Effector memory CD4-positive, alpha-beta T cell (primary cell): ENCODE results near the gene TMEM117.

Experiments
- DNase-seq, 3 donors: peaks; one replicate each; pipeline ENCODE4 v3.0.0-alpha.2; 2020
- H3K27ac ChIP-seq: 2 replicates; pipeline ENCODE4 v1.7.0; 2013; ENCODE audit warnings: mild to moderate bottlenecking, low read length, moderate library complexity; ENCODE audit not compliant: insufficient read depth, poor library complexity, severe bottlenecking
- H3K27me3 ChIP-seq: replicated peaks from 2 replicates; pipeline ENCODE4 v1.7.0; 2013; ENCODE audit warnings: mild to moderate bottlenecking, low read length; ENCODE audit not compliant: insufficient read depth, control insufficient read depth, poor library complexity, severe bottlenecking
- H3K36me3 ChIP-seq: 2 replicates; pipeline ENCODE4 v1.7.0; 2013; ENCODE audit warnings: mild to moderate bottlenecking, low read length, moderate library complexity; ENCODE audit not compliant: control insufficient read depth, insufficient read depth
- H3K4me1 ChIP-seq: 2 replicates; pipeline ENCODE4 v1.7.0; 2013; ENCODE audit warnings: low read length, mild to moderate bottlenecking; ENCODE audit not compliant: control insufficient read depth, insufficient read depth, poor library complexity, severe bottlenecking
- H3K4me3 ChIP-seq: 2 replicates; pipeline ENCODE4 v1.7.0; 2013; ENCODE audit warnings: low read length, low read depth, mild to moderate bottlenecking; ENCODE audit not compliant: insufficient read depth, poor library complexity, severe bottlenecking
- H3K9me3 ChIP-seq: 2 replicates; pipeline ENCODE4 v1.7.0; 2013; ENCODE audit warnings: mild to moderate bottlenecking, low read length, moderate library complexity; ENCODE audit not compliant: control insufficient read depth

TMEM117 gene

DNA sequence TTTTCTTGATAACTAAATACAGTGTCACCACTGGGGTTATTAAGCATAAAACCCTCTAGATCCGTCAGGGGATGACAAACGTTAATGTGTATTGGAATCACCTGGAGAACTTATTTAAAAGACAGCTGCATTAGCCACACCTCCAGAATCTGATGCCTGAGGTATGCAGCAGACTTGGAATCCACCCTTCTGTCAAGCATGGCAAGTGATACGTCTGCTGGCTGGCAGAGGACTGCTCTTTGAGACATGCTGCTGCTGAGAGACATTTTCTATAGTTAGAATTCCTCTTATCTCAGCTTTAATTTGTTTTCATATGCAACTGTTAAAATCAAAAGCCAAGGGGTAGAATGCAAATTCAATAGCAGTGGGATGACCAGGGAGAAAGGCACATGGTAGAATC lies 544.0 kb downstream of the TMEM117 start:
- Histone ChIP-seq H3K27me3 (no peaks in the 10 kb centered on the region), H3K9me3 (no peaks in the 10 kb centered on the region), H3K4me1 (no peaks in the 10 kb centered on the region), H3K4me3 (no peak overlapping the region), H3K36me3 (no peaks in the 10 kb centered on the region), H3K27ac (no peak overlapping the region)
- no peak for DNase-seq

DNA sequence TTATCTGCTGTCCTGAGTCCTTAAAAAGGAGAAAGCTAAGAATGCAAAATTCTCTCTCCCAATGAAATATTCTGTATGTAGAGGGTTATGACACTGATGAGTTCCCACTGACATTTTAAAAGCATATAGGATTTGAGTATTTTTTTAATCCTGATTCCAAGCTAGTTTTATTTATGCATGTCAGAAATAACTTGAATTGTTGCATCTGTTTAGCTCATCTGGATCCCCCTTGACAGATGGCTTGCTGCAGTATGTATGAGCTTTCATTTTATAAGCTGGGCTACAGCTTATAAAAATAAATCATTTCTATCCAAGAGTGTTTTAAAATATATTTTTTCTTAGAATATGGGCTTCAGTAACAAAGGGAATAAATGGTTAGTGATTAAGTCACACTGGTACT lies 545.0 kb downstream of the TMEM117 start:
- H3K4me1 ChIP-seq, result no peaks in the 10 kb centered on the region
- no peaks in the 10 kb centered on the region for H3K36me3 ChIP-seq
- no peak overlapping the region for H3K4me3 ChIP-seq
- H3K9me3 ChIP-seq, result no peaks in the 10 kb centered on the region
- no peak overlapping the region for H3K27ac ChIP-seq
- no peak for DNase-seq
- no peaks in the 10 kb centered on the region for H3K27me3 ChIP-seq

DNA sequence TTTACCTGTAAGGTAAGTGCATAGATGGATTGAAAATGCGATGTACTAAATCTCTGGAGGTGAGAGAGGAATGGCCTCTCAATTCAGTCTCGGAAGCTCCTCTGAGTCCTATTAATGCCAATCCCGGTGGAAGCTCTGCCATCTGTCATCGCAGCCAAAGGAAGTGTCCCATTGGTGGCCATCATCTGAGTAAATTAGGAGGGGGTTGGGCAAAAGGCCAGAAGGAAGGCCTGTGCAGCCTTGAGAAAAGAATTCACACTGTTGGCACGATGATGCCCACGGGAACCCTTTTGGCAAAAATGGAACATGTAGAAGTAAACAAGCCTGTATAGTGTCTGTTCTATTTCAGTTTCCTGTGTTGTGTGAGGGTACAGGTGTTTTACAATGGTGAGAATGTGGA lies 545.5 kb downstream of the TMEM117 start:
- H3K27me3 ChIP-seq, result no peaks in the 10 kb centered on the region
- H3K4me1 ChIP-seq, result no peaks in the 10 kb centered on the region
- no peaks in the 10 kb centered on the region for H3K9me3 ChIP-seq
- H3K36me3 ChIP-seq, result no peaks in the 10 kb centered on the region
- no peak overlapping the region for H3K27ac ChIP-seq
- no peak overlapping the region for H3K4me3 ChIP-seq
- DNase-seq, result no peak

DNA sequence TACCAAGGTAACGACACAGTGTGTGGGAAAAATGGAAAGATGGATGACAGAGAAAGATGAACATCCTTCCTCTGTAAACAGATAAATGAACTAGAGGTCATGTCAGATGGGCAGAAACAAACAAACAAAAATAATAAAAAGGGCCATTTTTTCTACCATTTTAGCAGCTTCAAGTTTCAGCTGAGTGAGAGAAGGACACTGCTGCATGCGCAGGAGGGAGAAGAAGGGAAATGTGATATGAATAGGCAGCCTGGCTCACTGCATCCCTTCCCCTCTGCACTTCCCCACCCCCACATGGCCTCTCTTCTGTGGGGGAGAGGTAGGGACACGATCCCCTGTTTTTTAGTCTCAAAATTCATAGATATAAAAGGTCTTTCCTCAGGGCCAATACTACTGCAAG lies 548.3 kb downstream of the TMEM117 start:
- H3K36me3 ChIP-seq, result no peaks in the 10 kb centered on the region
- H3K27me3 ChIP-seq, result no peaks in the 10 kb centered on the region
- no peaks in the 10 kb centered on the region for H3K9me3 ChIP-seq
- H3K27ac ChIP-seq, result no peak overlapping the region
- H3K4me3 ChIP-seq, result no peak overlapping the region
- no peaks in the 10 kb centered on the region for H3K4me1 ChIP-seq
- no peak for DNase-seq

DNA sequence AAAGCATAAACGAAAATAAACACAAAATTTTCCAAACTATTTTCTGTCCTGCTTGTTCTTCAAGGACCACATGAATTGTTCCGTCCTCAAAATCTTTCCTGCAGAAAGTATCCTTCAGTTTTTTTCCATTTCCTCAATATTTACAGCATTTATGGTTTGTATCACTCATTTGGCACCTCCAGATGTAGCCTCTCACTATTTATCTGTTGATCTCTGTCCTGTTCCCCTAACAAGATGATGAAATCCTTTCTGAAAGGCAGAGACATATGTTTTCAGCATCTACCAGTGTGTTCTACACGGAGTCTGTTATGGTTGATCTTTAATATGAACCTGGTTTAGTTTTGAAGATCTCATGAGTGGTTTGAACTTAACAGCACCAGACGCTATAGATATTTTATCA lies 550.1 kb downstream of the TMEM117 start:
- Histone ChIP-seq H3K4me3 (no peak overlapping the region), H3K4me1 (no peaks in the 10 kb centered on the region), H3K27me3 (no peaks in the 10 kb centered on the region), H3K27ac (no peak overlapping the region), H3K9me3 (no peaks in the 10 kb centered on the region), H3K36me3 (no peaks in the 10 kb centered on the region)
- no peak for DNase-seq

DNA sequence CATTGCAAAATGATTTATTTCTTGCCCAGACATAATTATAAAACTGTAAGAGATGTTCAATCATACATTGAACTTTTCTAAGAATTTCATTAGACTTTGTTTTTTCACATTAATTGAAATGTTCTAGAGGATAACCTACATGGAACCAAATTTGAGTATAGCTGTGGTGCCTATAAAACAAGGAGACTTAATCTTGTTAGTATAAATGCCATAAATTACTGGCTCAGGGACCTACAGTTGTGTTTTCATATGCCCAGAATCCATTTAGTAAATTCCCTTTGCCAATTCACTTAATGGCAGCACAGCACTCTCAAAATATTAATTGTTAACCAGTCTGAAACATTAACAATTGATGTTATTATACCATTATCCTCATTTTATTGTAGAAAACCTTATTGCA lies 551.7 kb downstream of the TMEM117 start:
- no peak for DNase-seq
- Histone ChIP-seq H3K4me3 (no peak overlapping the region), H3K36me3 (no peaks in the 10 kb centered on the region), H3K27me3 (no peaks in the 10 kb centered on the region), H3K9me3 (no peaks in the 10 kb centered on the region), H3K27ac (no peak overlapping the region), H3K4me1 (no peaks in the 10 kb centered on the region)

DNA sequence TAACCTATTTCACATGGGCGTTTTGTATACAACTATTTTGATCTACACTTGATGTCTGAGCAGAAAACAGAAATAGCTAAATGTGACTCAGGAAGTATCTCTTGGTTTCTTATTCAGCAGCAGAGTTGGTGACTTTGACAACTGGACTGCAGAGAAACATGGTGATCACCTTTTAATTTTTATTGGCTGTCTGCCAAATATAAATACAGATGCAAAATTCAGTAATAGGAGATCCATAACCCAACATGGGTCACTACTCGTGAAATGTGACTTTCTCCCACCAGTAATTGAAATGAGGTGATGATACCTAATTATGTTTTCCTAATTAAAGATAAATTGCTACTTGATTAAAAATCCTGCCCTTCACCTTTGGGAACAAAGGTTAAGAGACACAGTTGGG lies 553.2 kb downstream of the TMEM117 start:
- no peaks in the 10 kb centered on the region for H3K4me1 ChIP-seq
- no peak overlapping the region for H3K4me3 ChIP-seq
- no peaks in the 10 kb centered on the region for H3K36me3 ChIP-seq
- no peaks in the 10 kb centered on the region for H3K9me3 ChIP-seq
- no peak overlapping the region for H3K27ac ChIP-seq
- H3K27me3 ChIP-seq, result no peaks in the 10 kb centered on the region
- no peak for DNase-seq

DNA sequence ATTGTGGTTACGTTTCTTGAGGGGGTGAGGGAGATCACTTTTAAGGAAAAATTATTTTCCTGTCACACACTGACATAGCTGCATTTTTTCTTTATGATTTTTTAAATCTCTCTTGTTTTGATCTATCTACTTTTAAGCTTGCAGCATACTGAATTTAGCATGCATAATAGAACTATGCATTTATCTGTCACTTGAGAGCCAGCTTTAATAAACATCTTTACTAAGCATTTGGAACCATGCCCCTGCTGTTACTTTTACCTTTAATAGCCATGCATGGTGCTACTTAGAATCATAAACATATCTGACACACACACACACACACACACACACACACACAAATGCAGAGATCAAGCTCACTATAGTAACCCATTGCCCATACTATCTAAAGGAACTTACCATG lies 554.0 kb downstream of the TMEM117 start:
- Histone ChIP-seq H3K9me3 (no peaks in the 10 kb centered on the region), H3K27ac (no peak overlapping the region), H3K4me1 (no peaks in the 10 kb centered on the region), H3K27me3 (no peaks in the 10 kb centered on the region), H3K4me3 (no peak overlapping the region), H3K36me3 (no peaks in the 10 kb centered on the region)
- no peak for DNase-seq

DNA sequence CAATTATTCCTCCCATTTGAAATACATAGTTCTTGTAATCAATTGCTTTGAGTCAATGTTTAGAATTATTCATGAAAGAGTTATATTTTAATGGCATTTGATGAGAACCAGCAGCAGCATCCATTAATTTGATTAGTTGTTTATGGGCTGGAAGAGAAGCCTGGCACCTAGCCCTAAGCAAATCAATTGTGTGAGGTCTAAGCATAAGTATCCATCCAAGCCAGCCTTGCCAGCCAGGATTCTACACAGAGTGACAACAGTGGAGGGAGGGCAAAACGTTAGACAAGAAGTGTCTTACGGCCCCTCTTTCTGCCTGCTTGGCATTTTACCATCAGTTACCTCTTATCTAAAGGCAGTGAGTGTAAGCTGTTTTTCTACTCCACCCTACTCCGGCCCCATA lies 561.8 kb downstream of the TMEM117 start:
- no peak overlapping the region for H3K4me3 ChIP-seq
- no peaks in the 10 kb centered on the region for H3K36me3 ChIP-seq

DNA sequence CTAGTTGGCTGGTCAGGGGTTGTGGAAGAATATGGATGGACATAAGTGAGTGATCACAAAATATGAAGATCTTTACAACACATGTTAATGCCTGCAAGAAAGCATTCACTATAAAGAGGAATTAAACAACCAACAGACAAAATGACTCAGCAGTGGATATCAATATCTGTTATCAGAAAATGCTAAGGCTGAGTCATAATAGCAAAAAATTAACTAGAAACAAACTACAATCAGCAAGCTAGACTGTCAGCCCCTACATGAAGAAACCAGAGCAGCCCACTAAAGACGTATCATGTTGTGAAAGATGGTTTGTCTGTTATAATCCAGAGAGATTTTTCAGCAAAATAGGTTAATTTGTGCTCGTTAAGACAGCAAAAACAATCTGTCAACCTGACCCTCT lies 567.3 kb downstream of the TMEM117 start:
- Histone ChIP-seq H3K27ac (no peak overlapping the region), H3K36me3 (no peaks in the 10 kb centered on the region), H3K4me1 (no peaks in the 10 kb centered on the region), H3K9me3 (no peaks in the 10 kb centered on the region), H3K27me3 (no peaks in the 10 kb centered on the region), H3K4me3 (no peak overlapping the region)
- DNase-seq, result no peak

More for the DNA sequence above, 561.8 kb downstream of the TMEM117 start:
- no peak overlapping the region for H3K27ac ChIP-seq
- H3K9me3 ChIP-seq, result no peaks in the 10 kb centered on the region
- DNase-seq, result no peak
- no peaks in the 10 kb centered on the region for H3K27me3 ChIP-seq
- no peaks in the 10 kb centered on the region for H3K4me1 ChIP-seq

DNA sequence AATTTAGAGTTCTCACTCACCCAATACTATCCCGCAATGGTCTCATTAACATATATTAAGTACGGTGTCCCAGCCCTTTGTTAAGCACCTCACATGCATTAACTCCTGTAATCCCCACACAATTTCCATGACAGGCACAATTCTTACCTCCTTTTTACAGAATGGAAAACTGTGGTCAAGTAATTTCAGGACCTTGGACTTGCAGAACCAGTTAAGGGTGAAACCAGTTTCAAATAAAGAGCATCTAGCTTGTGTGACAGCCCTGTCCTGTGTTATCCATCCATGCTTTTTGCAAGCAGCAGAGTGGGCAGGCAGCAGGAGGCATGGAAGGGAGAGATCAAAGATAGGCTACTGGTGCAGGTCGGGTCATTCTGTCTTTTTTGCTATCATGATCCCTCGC lies 569.4 kb downstream of the TMEM117 start:
- no peak overlapping the region for H3K4me3 ChIP-seq
- no peak for DNase-seq
- H3K9me3 ChIP-seq, result no peaks in the 10 kb centered on the region
- no peaks in the 10 kb centered on the region for H3K27me3 ChIP-seq
- no peak overlapping the region for H3K27ac ChIP-seq
- no peaks in the 10 kb centered on the region for H3K4me1 ChIP-seq
- no peaks in the 10 kb centered on the region for H3K36me3 ChIP-seq
